Myometrial cell (primary cell): ENCODE results near the gene COL6A5. TPM values are rescaled to one million over a fixed set of nuclear protein-coding genes. Genes with fewer than 3 reads are reported as not detected.

Experiments
- total RNA-seq: library from RNA; depleted of rRNA; stranded (reverse); fragments of >200 nt; gene quantifications from 2 replicates; pipeline ENCODE4 v1.2.3, GENCODE V29; 2015

The COL6A5 gene
- total RNA-seq = not detected in 2 replicates

GRCh38 chr3:130345487-130346079 lies at the start of gene COL6A5:
TSS of gene COL6A5 (plus strand) at chr3:130345672. CDS start at chr3:130373639, 27,967 bp downstream.

GRCh38 chr3:130516645-130517512 lies 171.4 kb downstream of the COL6A5 start, which contains the start of gene COL6A6:
TSS of gene COL6A6 (plus strand) at chr3:130517177. CDS start at chr3:130560365, 43,188 bp downstream.

Other genes starting within 250 kb of the COL6A5 start
- gene COL6A6, start 171.5 kb downstream of the COL6A5 start, total RNA-seq = not detected in 2 replicates